Activated CD4-positive, alpha-beta T cell treated with anti-CD3 and anti-CD28 coated beads for 24 hours (primary cell): ENCODE results near the gene SYCN.
"Not testable (repeated sequence)": the region's sequence is repeated elsewhere in the genome, so short reads cannot be mapped to it uniquely, and the experiment has no call there.

Experiments used
- DNase-seq, 2 donors: peaks; one replicate each; pipeline ENCODE4 v3.0.0-alpha.2; 2020; ENCODE audit warnings: low read depth in 2 of 2

SYCN gene

DNA sequence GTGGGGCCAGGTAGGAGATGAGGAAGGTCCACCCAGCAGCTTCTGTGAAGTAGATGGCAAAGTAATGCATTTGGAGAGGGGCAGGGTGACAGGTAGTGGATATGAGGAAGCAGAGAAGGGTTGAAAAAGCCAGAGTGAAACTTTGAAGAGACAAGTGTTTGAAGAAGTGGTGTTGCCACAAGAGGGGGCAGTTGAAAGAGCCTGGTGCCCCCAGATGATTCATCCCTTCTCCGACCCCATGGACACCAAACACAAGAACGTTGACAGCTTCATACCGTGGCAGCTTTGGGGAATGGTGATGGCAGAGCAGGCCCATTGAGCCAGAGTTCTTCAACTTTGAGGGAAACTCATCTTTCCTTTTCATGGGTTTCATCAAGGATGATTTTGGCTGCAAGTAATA lies 20.8 kb upstream of the SYCN start:
- no peak for DNase-seq

- no peak for DNase-seq
Observed at GRCh38 chr19:39223703-39224279, 19.7 kb upstream of the SYCN start.

DNA sequence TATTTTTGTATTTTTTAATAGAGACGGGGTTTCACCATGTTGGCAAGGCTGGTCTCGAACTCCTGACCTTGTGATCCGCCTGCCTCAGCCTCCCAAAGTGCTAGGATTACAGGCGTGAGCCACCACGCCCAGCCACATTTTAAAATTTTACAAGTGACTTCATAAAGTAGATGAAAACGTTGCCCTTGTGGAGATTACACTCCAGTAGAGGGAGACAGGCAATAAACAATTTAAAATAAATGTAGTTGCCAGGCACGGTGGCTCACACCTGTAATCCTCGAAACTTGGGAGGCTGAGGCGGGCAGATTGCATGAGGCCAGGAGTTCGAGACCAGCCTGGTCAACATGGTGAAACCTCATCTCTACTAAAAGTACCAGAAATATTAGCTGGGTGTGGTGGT lies 15.0 kb upstream of the SYCN start:
- not testable (repeated sequence) for DNase-seq

DNA sequence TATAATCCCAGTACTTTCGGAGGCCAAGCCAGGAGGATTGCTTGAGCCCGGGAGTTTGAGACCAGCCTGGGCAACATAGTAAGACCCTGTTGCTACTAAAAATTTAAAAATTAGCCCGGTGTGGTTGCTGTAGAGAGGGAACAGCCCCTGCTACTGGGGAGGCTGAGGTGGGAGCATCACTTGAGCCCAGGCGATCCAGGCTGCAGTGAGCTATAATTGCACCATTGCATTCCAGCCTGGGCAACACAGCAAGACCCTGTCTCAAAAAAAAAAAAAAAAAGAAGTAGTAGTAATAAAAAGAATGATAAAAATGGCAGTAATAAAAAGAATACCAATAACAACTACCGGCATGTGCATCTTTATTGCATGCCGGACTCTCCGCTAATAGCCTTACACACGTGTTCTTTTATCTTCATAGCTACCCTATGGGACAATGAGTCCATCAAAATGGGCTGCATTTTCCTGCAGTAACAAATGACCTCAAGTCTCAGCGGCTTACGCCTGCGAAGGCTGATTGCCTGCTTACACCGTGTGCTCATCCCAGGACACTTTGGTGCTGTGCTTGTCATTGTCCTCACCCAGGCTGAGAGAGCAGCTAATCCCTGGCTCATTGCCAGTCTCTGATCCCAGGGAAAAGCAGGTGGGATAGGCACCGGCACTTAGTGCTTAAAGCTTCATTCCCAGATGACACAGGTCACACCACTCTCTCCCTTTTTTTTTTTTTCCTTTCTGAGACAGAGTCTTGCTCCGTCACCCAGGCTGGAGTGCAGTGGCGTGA lies 14.4 kb upstream of the SYCN start:
- no peak for DNase-seq

GRCh38 chr19:39217094-39217493 lies 13.0 kb upstream of the SYCN start:
- DNase-seq: no peak

GRCh38 chr19:39215323-39215722 lies 11.3 kb upstream of the SYCN start:
- not testable (repeated sequence) for DNase-seq

DNA sequence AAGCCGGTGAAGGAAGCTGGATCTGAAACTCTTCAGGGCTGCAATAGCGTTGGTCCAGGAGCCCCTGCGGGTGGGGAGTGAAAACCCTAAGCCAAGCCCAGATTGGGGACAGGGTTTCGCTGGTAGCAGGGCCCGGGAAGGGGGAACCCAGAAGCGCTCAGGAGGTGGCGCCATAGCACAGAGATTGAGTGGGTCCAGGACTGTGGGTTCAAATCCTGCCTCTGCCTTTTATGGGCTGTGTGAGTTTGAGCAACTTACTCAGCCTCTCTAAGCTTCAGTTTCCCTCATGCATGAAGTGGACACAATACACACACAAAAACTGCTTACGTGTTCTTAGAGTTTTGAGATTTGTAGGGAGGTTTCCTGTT lies 8.3 kb upstream of the SYCN start:
- DNase-seq: peak; percentile 42 to 47

- no peak for DNase-seq
Observed at GRCh38 chr19:39211731-39212374, 7.8 kb upstream of the SYCN start.

- DNase-seq: no peak
Observed at GRCh38 chr19:39209196-39209595, 5.1 kb upstream of the SYCN start.

GRCh38 chr19:39208175-39208795 lies 4.2 kb upstream of the SYCN start:
- DNase-seq: no peak

DNA sequence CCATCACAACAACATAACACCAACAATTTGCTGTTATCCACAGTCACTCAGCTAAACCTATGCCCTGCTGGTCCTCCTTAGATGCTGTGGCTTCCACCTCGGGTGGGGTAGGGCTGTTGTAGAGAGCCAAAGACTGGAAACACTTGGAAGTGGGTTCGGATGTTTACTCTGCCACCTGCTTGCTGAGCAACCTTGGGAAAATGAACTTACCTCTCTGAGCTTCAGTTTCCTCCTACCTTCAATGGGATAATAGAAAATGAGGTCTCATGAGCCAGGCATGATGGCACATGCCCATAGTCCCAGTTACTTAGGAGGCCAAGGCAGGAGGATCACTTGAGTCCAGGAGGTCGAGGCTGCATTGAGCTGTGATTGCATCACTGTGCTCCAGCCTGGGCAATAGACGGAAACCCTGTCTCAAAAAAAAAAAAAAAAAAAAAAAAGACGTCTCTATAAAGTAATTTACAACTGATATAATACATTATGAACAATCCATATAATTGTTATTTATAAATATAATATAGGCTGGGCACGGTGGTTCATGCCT lies 3.3 kb upstream of the SYCN start:
- DNase-seq: no peak

GRCh38 chr19:39206122-39206521 lies 2.1 kb upstream of the SYCN start:
- no peak for DNase-seq

DNA sequence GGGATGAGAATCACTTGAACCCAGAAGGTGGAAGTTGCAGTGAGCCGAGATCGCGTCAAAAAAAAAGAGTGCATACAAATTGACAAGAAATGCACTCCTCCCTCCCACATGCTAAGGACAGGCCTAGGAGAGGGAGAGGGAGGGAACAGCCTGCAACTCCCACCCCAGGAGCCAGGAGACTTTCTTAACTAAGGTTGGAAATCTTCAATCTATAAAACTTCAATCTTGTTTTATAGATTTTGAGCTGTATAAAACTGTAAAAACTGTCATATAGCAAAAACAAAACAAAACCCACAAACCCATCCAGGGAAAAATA lies 1.3 kb upstream of the SYCN start:
- DNase-seq: no peak

DNA sequence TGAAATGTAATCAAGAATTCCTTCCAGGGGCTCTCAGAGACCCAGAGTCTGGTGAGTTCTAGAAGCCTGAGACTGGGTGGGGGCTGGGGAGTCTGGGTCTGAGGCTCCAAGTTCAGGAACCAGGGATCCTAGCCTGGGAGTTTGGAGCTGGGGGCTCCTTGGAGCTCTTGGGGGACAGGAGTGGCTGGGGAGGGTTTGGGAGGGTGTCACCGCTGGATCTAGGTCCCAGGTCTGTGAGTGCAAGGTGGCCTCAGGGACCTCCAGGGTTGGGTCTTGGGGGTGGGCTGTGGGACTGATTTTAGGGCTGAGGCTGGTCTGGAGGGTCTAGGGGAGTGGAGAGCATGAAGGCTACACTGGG lies 1.1 kb downstream of the SYCN start:
- no peak for DNase-seq

- no peak for DNase-seq
Observed at GRCh38 chr19:39200803-39201115, 3.3 kb downstream of the SYCN start.

GRCh38 chr19:39200066-39200802 lies 3.8 kb downstream of the SYCN start:
- no peak for DNase-seq

- DNase-seq: no peak
Observed at GRCh38 chr19:39199025-39199424, 5.0 kb downstream of the SYCN start.

DNA sequence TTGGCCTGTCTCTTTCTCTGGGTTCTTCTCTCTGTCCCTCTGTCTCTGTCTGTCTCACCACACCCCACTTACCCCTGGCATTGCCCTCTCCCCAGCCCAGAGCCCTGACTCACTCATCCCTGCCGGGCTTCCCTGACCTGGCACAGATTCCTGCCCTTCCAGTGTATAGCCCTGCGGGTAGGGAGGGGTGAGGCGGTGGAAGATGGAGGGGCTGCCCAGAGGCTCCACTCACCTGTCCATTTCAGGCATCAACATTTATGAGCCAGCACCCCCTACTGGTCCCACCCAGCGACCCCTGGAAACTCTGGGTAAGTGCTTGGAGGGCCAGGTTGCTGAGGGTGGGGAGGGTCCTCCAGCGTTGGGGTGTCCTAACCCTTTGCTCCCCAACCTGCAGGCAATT lies 6.3 kb downstream of the SYCN start:
- no peak for DNase-seq

DNA sequence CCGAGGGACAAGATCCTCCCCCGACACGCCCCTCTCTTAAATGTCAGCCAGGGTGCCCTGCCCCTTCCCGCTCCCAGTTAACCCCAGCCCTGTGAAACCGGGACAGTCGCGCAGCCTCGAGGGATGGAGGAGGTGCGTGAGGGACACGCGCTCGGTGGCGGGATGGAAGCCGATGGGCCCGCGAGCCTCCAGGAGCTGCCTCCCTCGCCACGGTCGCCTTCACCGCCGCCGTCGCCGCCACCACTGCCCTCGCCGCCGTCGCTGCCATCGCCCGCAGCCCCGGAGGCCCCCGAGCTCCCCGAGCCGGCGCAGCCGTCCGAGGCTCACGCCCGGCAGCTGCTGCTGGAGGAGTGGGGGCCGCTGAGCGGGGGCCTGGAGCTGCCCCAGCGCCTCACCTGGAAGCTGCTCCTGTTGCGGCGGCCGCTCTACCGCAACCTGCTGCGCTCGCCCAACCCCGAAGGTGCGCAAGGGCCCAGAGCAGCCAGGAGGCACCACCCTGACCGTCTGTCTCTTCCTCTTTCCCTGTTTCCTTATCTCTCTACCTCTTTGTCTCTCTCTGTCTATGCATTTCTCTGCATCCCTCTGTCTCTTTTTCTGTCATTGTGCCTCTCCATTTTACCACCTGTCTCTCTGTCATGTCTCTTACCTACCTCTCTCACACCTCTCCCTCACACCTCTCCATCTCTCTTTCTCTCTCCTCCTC lies 7.1 kb downstream of the SYCN start, which contains the start of gene NCCRP1:
TSS of gene NCCRP1 (plus strand) at position 105 of the 703 bp plus-strand sequence. CDS start at position 124, 19 bp downstream.
- DNase-seq: no peak

- DNase-seq: no peak
Observed at GRCh38 chr19:39196320-39196719, 7.7 kb downstream of the SYCN start.

DNA sequence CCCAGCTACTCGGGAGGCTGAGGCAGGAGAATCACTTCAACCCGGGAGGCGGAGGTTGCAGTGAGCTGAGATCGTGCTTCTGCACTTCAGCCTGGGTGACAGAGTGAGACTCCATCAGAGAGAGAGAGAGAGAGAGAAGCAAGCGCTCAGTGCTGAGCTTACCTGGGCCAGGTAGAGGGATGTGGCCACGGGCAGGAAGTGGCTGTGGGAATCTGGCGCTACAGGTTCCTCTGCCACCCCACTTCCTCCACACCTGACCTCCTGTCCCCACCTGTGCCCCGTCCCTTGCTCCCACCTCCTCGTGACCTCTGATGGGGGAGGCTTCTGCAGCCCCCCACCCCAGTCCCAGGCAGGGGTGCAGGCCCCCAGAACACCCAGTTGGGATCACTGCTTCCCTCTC lies 8.3 kb downstream of the SYCN start:
- DNase-seq: no peak
